Measurements from ENCODE around the gene NRP1.
A peak's percentile ranks its signal among the peaks of the same experiment; 100 is the strongest.
"Not testable (repeated sequence)": the region's sequence is repeated elsewhere in the genome, so short reads cannot be mapped to it uniquely, and the experiment has no call there.

Gene NRP1

DNA sequence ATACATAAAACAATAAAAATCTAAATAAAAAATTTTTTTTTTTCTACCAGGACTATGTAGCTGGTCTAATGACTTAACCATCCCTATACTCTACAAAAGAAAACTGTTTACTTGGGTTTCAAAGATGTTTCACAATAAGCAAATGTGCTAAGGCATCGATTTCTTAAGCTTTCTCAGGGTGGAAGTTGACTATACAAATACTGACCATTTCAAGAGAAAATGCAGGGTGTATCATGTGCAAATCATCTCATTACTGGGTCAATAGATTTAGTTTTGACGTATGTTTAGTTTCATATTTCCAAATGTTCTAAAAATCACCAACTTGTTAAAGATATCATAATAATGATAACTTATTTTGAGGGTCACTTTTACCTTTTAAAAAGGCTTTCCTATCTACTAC lies 7.5 kb downstream of the NRP1 start:
- DNase-seq (ENCODE audit: insufficient read length, low spot score) (no peak), FAIRE-seq (no peak)

DNA sequence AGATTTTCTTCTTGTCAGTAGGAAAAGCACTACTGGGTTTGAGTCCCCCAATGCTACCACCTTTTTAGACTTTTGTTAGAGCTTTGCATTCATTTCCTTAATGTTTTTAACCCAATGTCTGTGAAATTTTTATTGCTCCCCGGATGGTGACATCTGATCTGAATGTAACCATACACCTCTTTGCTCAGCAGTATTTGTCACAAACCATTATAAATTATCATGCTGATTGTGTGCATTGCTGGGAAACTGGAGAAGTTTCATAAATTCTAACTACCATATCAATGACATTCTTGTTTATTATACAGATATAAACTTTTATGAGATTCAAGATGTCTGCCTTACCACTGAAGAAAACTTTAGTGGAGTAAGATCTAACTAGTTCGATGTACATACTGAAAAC lies 8.5 kb downstream of the NRP1 start:
- no peak for DNase-seq (ENCODE audit: insufficient read length, low spot score)

DNA sequence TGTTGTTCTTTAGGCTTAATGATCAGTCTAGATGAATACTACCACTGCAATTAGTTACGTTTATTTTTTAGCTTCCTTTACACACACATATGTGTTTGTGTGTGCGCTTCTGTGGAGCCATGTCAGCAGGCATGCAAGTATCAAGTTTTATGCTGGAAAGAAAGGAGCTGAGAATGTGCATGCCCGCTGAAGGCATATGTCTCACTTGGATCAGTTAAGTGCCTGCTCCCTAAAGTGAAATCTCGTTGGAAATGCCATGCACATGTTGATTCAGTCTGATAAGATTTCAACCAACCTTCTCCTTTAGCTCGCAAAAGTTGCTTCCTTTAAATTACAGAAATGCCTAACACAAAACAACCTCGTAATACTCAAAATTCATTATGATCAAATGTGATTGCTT lies 10.7 kb downstream of the NRP1 start:
- no peak for DNase-seq (ENCODE audit: insufficient read length, low spot score)
- peak; percentile 60 for FAIRE-seq

More for the DNA sequence above, 8.5 kb downstream of the NRP1 start:
- peak; percentile 83 for FAIRE-seq

DNA sequence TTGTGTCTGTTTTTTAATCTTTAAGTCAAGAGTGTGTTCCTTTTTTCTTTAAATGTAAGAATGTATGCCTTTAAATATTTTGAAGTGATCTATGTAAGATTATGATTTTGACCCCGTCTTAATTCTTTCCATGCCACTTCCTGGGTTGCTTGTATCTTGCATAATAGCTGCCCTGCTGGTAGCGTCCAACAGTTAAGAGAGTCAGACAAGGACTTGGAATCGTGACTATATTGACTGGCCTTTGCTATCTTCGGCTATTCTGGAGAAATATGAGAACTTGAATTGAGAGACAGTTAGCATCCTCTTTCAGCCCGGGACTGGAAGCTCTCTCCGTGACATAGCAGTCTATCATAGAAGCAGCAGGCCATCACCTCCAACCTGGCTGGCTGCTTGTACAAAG lies 13.0 kb downstream of the NRP1 start:
- DNase-seq (ENCODE audit: insufficient read length, low spot score) = no peak
- FAIRE-seq = peak; percentile 23

DNA sequence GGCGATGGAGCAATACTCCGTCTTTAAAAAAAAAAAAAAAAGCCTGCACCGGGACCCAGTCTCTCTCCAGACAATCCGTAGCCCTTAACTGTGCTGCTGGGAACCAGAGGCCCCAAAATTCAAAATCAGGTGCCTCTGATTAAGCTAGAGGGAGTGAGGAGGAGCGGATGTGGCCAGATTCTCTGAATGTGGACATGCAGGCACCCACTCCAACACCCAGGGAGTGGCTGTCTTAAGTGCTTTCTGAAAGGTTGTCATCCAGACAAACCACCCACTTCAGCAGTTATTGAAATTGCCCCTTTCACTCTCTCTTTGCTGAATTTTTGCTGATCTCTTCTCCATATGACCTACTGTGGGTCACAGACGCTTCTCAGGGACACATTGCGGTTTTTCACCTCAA lies 14.2 kb downstream of the NRP1 start:
- DNase-seq (ENCODE audit: insufficient read length, low spot score) (no peak), FAIRE-seq (no peak)

DNA sequence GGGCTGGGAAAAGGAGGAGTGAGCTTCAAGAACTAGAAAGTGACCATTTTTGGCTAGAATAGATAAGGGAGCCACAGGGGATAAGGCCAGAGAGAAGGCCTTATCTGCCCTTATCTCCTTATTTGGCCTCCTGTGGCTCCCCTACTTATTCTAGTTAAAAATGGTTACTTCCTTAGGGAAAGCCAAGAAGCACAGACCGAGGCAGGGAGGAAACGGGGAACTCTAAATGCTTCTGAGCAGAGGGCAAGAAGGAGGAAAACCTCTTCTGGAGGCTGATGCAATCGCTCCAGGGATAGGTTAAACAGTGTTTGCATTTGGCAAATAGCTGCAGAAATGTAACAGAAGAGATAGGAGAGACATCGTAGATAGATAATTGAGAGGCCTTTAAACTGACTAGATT lies 18.6 kb downstream of the NRP1 start:
- FAIRE-seq = no peak

DNA sequence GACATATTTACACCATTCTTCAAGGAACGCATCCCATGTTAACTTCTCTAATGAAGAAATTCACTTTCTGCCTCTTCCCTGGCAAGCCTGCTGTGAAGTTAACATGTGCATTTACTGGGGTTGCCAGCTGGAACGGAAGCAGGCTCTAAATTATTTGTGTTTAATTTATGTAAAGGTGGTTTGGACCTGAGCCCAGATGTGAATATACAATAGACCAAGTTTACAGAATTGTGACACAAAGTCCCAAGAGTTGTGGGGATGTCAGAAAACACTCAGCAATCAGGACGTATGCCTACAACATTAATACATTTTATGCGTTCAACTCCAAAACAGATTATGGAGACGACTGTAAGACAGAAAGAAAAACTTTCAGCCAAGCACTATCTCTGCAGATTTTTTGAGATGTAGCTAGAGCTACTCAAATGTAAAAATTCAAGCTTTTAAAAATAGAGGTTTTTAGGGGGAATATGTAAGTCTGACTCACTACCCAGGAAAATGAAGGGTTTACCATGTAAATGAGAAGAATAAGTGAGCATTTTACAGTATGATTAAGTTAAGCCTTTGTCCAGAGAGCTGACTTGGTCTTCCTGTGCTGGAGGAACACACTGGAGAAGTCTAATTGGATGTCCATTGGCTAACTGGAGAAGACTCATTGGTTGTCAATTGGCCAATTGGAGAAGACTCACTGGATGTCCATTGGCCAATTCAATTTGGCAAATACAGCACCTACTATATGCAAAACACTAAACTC lies 19.5 kb downstream of the NRP1 start:
- FAIRE-seq (no peak), DNase-seq (ENCODE audit: insufficient read length, low spot score) (no peak)

More for the DNA sequence above, 18.6 kb downstream of the NRP1 start:
- DNase-seq (ENCODE audit: insufficient read length, low spot score) = no peak

DNA sequence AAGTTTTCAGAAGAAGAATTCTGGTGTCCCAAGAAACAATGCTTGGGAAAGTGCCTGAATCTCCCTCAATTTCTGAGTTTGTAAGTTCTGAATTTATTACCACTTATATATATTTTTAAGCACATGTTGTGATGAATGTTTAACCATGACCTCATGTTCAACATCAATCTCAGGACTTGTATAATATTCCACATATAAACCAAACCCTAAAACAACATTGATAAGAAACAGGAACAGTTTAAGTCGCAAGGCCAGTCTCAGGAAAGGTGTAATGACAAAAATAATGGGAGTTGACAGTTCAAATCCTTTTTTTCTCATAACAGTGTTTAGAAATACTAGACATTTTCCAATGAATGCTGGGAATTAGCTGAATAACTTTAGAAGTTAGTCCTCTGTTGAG lies 22.8 kb downstream of the NRP1 start:
- FAIRE-seq (no peak), DNase-seq (ENCODE audit: insufficient read length, low spot score) (no peak)

DNA sequence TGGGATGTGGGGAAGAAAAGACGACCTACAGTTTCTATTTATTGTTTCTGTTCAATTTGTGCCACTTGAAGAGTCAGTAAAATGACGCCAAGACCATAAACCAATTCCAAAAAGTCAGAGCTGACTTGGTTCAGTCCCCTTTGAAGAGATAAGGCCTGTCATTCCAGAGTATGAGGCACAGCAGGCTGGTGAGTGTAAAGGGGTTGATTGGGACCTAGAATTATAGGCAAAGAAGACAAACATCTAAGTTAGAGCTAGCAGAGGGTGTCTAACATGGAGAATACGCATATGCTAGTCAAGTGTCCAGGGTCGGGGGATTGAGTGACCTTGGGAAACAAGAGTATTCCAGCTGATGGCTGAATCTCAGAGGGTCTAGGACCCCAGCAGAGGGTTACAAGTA lies 23.6 kb downstream of the NRP1 start:
- no peak for FAIRE-seq
- DNase-seq (ENCODE audit: insufficient read length, low spot score) = no peak

DNA sequence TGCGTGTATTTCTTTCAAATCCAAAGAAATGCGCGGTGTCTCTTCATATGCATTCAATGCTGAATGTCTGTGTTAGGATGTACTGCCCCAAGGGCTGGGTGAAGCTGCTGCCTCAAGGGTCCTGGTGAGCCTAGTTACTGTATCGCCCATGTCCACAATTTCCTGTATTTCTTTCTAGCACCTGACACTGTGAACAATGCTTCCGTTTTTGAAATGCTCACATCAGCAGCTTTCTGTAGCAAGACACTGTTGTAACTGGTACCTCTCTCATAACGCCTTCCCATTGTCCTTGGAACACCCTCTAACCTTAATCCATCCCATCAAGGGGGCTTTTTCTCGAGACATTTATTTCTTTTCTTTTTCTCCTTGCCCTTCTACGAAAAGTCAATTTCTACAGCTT lies 25.1 kb downstream of the NRP1 start:
- DNase-seq (ENCODE audit: insufficient read length, low spot score) (no peak), FAIRE-seq (no peak)

DNA sequence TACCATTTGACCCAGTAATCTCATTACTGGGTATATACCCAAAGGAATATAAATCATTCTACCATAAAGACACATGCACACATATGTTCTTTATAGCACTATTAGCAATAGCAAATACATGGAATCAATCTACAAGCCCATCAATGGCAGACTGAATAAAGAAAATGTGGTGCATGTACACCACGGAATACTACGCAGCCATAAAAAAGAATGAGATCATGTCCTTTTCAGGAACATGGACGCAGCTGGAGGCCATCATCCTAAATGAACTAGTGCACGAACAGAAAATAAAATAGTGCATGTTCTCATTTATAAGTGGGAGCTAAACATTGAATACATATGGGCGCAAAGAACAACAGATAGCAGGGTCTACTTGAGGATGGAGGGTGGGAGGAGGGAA lies 26.6 kb downstream of the NRP1 start:
- DNase-seq (ENCODE audit: insufficient read length, low spot score) (no peak), FAIRE-seq (no peak)

DNA sequence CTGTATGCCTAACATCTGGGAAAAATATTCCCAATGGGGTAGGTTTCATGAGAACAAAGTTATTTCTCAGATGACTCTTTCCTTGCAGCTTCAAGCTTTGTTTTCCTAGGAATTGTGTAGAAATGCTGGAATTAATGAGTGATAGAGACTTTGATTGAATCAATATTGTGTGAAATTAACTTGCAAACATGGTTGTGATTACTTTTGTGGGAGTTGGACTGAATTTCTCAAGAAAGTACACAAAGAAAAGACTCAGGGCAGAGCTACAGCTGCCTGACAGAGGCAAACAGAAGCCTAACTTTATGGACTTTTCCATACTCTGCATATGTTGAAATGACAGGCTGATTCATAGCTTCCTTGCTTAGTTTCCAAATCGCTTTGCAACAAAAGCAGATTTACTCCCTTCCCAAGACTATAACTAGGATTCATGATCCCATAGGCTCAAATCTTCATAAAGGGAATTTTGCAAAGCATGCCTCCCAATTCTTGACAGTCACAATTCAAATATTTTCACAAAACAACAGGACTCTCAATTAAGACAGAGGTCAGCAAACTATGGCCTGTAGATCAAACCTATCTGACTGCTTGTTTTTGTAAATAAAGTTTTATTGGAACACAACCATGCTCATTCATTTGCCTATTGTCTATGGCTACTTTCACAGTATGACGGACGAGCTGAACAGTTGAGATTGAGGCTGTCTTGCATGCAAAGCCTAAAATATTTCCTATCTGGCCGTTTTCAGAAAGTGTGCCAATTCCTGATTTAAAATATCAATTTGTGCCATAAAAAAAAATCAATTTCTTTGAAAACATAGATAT lies 27.6 kb downstream of the NRP1 start:
- FAIRE-seq (peak; percentile 38), DNase-seq (ENCODE audit: insufficient read length, low spot score) (no peak)

DNA sequence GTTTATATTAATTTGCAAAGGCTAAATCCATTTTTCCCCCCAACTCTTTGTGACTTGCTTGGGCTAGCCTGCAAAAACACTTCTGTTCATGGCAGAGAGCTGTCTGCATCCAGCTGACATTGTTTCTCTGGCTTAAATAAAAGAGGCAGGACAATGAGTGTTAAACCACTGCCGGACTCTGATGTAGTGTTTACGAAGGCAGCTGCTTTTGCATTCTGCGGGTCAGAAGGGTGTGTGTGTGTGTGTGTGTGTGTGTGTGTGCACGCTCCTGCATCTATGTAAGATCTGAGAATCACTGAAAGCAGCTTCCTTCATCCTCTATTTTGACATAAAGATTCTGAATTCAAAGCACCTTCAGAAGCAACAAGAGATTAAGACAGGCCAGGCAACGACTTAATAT lies 28.3 kb downstream of the NRP1 start:
- DNase-seq (ENCODE audit: insufficient read length, low spot score) = no peak
- no peak for FAIRE-seq

DNA sequence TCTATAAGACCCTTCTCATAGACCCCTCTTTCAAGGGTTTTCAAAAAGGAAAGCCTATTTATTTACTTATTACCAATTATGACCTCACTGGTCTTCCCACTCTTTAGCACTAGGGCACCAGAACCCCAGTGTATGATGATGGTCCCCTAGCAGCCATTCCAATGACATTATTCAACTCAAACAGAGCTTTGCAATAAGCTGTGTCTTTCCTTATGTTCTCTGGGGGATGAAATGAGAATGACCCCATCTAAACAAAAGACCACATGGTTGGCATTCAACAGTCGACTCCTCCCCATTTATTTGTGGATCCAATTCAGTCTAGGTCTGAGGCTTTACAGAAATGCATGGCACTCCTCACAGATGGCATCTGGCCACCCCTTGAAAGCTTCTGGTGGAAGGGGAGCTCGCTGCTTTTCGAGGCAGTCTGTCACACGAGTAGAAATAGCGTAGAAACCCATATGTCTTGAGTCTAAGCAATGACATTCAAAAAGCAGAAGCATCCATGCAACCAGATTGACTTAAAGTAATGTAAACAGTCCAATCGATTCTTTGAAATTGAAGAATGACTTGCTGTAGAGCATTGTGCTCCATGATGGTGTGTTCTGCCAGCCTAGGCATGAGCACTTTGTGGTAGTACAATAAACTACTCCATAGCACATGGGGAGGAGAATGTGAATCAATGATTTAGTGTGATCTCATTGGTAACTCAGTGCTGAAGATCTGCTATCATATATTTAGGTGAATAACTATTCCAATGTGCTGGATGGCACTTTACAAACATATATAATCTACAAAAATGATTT lies 29.8 kb downstream of the NRP1 start:
- DNase-seq (ENCODE audit: insufficient read length, low spot score) = no peak
- FAIRE-seq = peak; percentile 20

DNA sequence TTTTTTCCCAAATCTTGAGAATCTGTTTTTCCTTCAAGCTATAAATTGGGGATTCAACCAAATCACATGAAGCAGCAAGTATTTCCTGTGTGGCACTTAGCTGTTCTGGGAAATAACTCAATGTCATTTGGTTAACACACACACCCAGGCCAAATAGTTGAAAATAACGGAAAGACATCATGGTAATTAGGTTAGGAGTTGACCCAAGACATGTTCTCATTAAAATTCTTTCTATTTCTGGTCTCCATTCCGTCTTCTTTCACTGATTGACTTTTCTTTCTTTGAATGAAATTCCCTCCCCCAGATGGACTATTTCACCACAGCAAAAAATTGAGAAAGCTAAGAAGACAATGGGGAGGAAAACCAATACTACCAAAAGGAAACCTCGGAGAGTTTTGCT lies 30.5 kb downstream of the NRP1 start:
- DNase-seq (ENCODE audit: insufficient read length, low spot score) (no peak), FAIRE-seq (no peak)

DNA sequence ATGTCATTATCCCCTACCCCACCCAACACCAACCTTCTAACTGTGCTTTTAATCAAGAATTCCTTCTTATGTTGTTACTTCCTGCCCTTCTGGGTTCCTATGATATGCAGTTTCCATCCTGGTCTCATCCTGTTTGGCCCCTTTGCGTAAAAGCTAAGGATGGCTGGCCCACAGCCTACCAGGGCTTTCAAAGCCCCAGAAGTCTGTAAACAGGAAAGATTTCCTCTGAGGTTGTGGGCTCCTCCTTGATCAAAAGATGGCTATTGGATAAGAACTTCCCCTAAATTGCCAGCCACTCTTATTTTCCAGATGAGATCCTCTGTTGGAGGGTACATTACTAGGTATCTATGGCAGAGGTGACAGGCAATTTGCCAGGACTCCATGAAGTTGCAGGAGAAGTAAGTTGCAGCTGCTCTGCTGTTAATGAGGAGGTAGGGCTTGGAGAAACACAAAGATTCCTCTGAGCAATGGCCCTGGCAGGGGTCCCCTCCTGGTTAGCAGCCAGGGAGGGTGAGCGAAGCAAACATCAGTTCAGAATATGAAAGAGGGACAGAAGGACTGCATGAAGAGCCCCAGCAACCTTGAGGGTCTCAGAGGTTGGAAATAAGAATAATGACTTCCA lies 32.1 kb downstream of the NRP1 start:
- FAIRE-seq (no peak), DNase-seq (ENCODE audit: insufficient read length, low spot score) (no peak)

DNA sequence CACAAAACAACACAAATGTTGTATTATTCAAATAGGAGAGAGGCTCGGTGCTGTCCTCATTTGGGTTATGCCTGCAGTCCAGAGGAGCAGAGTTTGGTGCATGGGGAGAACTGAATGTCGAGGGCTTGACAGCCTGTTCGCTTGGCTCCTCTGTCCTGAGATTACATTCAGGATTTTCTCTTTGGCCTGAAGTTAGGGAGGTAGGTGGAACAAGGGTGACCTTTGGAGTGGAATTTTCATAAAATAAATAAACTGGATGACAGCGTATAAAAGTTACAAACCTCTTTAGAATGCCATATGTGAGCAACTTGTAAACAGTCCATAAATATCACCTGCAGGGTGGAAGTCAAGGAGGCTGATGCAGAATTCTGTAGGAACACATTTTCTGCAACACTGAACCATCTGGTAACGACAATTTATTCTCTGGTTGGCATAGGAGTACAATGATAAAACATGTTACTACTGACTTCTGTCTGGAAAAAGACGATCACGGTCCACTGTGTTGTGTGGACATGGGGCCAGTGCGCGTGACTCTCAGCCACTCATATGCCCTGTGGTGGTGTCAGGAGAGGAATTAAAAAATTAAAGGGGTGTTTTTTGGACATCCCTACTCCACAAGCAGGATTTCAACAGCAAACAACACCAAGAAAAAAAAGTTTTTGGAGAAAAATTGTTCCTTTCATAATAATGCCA lies 33.2 kb downstream of the NRP1 start:
- DNase-seq (ENCODE audit: insufficient read length, low spot score) (no peak), FAIRE-seq (no peak)

DNA sequence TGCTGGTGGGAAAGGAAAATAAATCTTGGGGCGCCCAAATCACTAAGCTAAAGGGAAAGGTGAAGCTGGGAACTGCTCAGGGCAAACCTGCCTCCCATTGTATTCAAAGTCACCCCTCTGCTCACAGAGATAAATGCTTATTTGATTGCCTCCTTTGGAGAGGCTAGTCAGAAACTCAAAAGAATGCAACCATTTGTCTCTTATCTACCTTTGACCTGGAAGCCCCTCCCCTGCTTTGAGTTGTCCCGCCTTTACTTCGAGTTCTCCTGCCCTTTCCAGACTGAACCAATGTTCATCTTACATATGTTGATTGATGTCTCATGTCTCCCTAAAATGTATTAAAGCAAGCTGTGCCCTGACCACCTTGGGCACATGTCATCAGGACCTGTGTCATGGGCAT lies 33.9 kb downstream of the NRP1 start:
- not testable (repeated sequence) for FAIRE-seq; DNase-seq (ENCODE audit: insufficient read length, low spot score)

DNA sequence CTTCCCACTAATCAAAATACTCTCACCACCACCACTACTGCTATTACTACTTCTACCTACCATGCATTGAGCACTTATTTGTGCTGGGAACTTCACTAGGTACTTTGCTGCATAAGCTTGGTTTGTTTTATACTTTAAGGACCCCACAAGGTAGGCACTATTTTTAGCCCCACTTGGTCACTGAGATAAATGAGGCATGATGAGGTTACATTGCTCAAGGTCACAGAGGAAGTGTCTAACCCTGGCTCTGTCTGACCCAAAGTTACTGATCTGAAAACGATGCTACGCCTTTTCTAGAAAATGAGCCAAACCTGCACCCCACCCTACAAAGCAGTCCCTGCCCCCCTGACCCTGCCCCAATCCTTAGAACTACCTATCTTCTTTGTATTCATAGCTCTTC lies 35.6 kb downstream of the NRP1 start:
- DNase-seq (ENCODE audit: insufficient read length, low spot score) = no peak

DNA sequence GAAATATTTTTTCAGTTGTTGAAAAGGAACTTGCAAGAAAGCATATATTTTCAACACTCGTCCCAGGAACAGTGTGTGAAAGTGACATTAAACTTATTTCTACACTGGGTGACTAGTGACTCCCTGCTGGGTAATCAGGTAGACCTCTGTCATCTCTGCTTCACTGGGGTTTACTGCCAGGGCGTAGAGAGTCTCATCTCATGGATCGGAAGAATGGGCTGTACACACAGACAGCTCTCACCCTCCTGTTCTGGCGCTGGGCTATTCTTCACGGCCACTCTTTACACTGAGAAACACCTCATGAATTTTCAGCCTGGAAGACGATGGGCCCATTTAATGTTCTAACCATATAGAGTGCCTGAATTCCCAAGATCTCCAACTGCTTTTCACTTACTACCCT lies 36.4 kb downstream of the NRP1 start:
- DNase-seq (ENCODE audit: insufficient read length, low spot score) (no peak), FAIRE-seq (no peak)

More for the DNA sequence above, 35.6 kb downstream of the NRP1 start:
- peak; percentile 48 for FAIRE-seq
